Osteoblast (primary cell): Measurements from ENCODE around the gene CDAN1. TPM values are rescaled to one million over a fixed set of nuclear protein-coding genes. Genes with fewer than 3 reads are reported as not detected.
A peak's percentile ranks its signal among the peaks of the same experiment; 100 is the strongest.

Experiments used
- DNase-seq: peaks from one replicate; pipeline ENCODE4 v3.0.0; 2011; ENCODE audit warnings: low spot score, mixed read lengths; ENCODE audit not compliant: insufficient read length; ENCODE audit errors: missing footprints
- H2AFZ ChIP-seq: 2 replicates; pipeline ENCODE4 v1.6.0; 2011; ENCODE audit warnings: mild to moderate bottlenecking, low read length
- H3K27ac ChIP-seq: 2 replicates; pipeline ENCODE4 v1.5.1; 2011; ENCODE audit warnings: mild to moderate bottlenecking, low read depth, low read length, moderate library complexity
- H3K27me3 ChIP-seq: 2 replicates; pipeline ENCODE4 v1.6.0; 2012; ENCODE audit warnings: mild to moderate bottlenecking, control low read depth, inconsistent platforms, low read length, moderate library complexity; ENCODE audit not compliant: insufficient read depth
- H3K36me3 ChIP-seq: 2 replicates; pipeline ENCODE4 v1.5.1; 2011; ENCODE audit warnings: mild to moderate bottlenecking, low read length, control low read depth, moderate library complexity; ENCODE audit not compliant: insufficient read depth
- H3K4me1 ChIP-seq: 2 replicates; pipeline ENCODE4 v1.5.1; 2011; ENCODE audit warnings: mild to moderate bottlenecking, low read length, control low read depth, moderate library complexity; ENCODE audit not compliant: insufficient read depth
- H3K4me2 ChIP-seq: 2 replicates; pipeline ENCODE4 v1.6.0; 2011; ENCODE audit warnings: mild to moderate bottlenecking, low read length; ENCODE audit not compliant: insufficient read depth
- H3K4me3 ChIP-seq: fragments of 200-600 bp; sonication (generic); 3 replicates; pipeline ENCODE4 v1.5.1; 2012; ENCODE audit warnings: mild to moderate bottlenecking, low read length, inconsistent platforms; ENCODE audit not compliant: insufficient read depth
- H3K79me2 ChIP-seq: 2 replicates; pipeline ENCODE4 v1.6.0; 2012; ENCODE audit warnings: mild to moderate bottlenecking, low read length, control low read depth, inconsistent platforms; ENCODE audit not compliant: insufficient read depth
- H3K9me3 ChIP-seq: 2 replicates; pipeline ENCODE4 v1.5.1; 2011; ENCODE audit warnings: low read depth, low read length, control low read depth
- H4K20me1 ChIP-seq: 2 replicates; pipeline ENCODE4 v1.6.0; 2012; ENCODE audit warnings: mild to moderate bottlenecking, low read length, control low read depth; ENCODE audit not compliant: insufficient read depth
- CTCF ChIP-seq: IDR thresholded peaks from 2 replicates; pipeline ENCODE4 v1.5.1; 2011; ENCODE audit warnings: mild to moderate bottlenecking, low read depth, low read length, moderate library complexity; ENCODE audit errors: extremely low read depth
- total RNA-seq: library from RNA; depleted of rRNA; stranded (reverse); fragments of >200 nt; gene quantifications from 2 replicates; pipeline ENCODE4 v1.2.3, GENCODE V29; 2012

CDAN1 gene
- total RNA-seq, 1 donor, result 7.6 TPM

GRCh38 chr15:42712584-42712983 lies 24.3 kb downstream of the CDAN1 start:
- no peak for TF ChIP-seq CTCF
- Histone ChIP-seq H3K4me1 (peaks cover 4% of the 10 kb centered on the region), H3K27me3 (no peaks in the 10 kb centered on the region)

GRCh38 chr15:42711746-42712145 lies 25.2 kb downstream of the CDAN1 start:
- no peak for DNase-seq
- no peaks in the 10 kb centered on the region for H3K9me3 ChIP-seq
- H3K4me2 ChIP-seq, result no peak overlapping the region
- H3K27me3 ChIP-seq, result no peaks in the 10 kb centered on the region
- no peak overlapping the region for H3K27ac ChIP-seq
- no peak for TF ChIP-seq CTCF
- no peaks in the 10 kb centered on the region for H3K79me2 ChIP-seq
- H2AFZ ChIP-seq, result no peak overlapping the region
- no peaks in the 10 kb centered on the region for H4K20me1 ChIP-seq
- H3K4me1 ChIP-seq, result peaks cover 3% of the 10 kb centered on the region
- no peaks in the 10 kb centered on the region for H3K36me3 ChIP-seq
- H3K4me3 ChIP-seq, result no peak overlapping the region

More at GRCh38 chr15:42712584-42712983, 24.3 kb downstream of the CDAN1 start:
- Histone ChIP-seq H3K79me2 (no peaks in the 10 kb centered on the region), H3K36me3 (no peaks in the 10 kb centered on the region), H2AFZ (no peak overlapping the region), H4K20me1 (no peaks in the 10 kb centered on the region), H3K9me3 (no peaks in the 10 kb centered on the region), H3K4me2 (no peak overlapping the region), H3K4me3 (no peak overlapping the region), H3K27ac (no peak overlapping the region)
- DNase-seq, result no peak

GRCh38 chr15:42710662-42711061 lies 26.3 kb downstream of the CDAN1 start:
- H3K36me3 ChIP-seq, result no peaks in the 10 kb centered on the region
- no peaks in the 10 kb centered on the region for H4K20me1 ChIP-seq
- H3K4me1 ChIP-seq, result no peaks in the 10 kb centered on the region
- H3K4me2 ChIP-seq, result no peak overlapping the region
- H3K4me3 ChIP-seq, result no peak overlapping the region
- TF ChIP-seq CTCF, result no peak
- H3K27me3 ChIP-seq, result no peaks in the 10 kb centered on the region
- no peaks in the 10 kb centered on the region for H3K9me3 ChIP-seq
- no peak overlapping the region for H3K27ac ChIP-seq
- H3K79me2 ChIP-seq, result no peaks in the 10 kb centered on the region
- DNase-seq, result no peak
- H2AFZ ChIP-seq, result no peak overlapping the region

- Histone ChIP-seq H4K20me1 (no peaks in the 10 kb centered on the region), H3K4me3 (no peak overlapping the region)
Observed at GRCh38 chr15:42707873-42708544, 28.9 kb downstream of the CDAN1 start.

More at GRCh38 chr15:42707873-42708544, 28.9 kb downstream of the CDAN1 start:
- no peak for DNase-seq
- H3K79me2 ChIP-seq, result no peaks in the 10 kb centered on the region
- H3K36me3 ChIP-seq, result no peaks in the 10 kb centered on the region
- H3K9me3 ChIP-seq, result no peaks in the 10 kb centered on the region
- no peaks in the 10 kb centered on the region for H3K27me3 ChIP-seq
- no peak overlapping the region for H3K27ac ChIP-seq
- no peak for TF ChIP-seq CTCF
- peak overlapping the region; percentile 33 for H2AFZ ChIP-seq
- H3K4me1 ChIP-seq, result peaks cover 2% of the 10 kb centered on the region
- no peak overlapping the region for H3K4me2 ChIP-seq
